ENCODE results near the gene NID1. TPM values are rescaled to one million over a fixed set of nuclear protein-coding genes. Genes with fewer than 3 reads are reported as not detected.

NID1 gene
- total RNA-seq, 6 experiments from 2014 or later: 45.7 to 67.1 (median 59.1) TPM

DNA sequence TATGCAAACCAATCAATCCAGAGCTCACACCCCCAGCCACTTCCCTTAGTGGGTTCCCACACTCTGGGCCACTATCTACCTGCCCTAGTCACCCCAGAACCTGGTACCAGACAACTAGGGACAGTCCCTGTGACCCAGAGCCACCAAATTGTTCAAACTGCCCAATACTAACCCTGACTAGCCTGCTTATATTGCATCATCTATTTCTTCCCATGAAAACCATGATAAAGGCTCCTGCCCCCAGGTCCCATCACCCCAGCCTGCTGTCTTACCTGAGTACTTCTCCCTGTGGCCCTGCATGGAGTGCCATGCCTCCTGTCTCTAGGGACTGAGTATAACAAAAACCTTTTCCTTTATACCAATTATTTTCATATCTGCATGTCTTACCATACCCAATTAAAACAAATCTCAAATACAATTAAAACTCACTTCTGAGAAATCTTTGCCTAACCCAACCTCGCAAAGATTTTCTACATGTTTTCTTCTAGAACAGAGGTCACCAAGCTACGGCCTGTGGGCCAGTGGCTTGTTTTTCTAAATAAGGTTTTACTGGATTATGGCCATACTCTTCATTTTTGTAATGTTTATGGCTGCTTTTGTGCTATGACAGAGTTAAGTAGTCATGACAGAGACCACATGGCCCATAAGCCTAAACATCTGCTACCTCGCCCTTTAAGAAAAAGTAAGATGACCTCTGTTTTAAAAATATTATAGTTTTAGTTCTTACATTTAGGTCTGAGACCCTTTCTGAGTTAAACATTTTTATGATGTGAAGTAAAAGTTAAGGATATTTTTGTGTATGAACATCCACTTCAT is 31.0 kb upstream of the NID1 start:
- intact Hi-C loops (cut with DNase I): no loop called here
- ATAC-seq: no peak
- no peaks in the 10 kb centered on the region for H3K27me3 ChIP-seq
- no peaks in the 10 kb centered on the region for H3K9me3 ChIP-seq
- no peaks in the 10 kb centered on the region for H3K4me1 ChIP-seq
- TF ChIP-seq CTCF (IDR thresholded peaks at IDR 0.05) (no peak), POLR2A (IDR thresholded peaks at IDR 0.05) (no peak)
- DNase-seq: no peak
- no peak overlapping the region for H3K27ac ChIP-seq
- H3K4me3 ChIP-seq: no peak overlapping the region
- no peaks in the 10 kb centered on the region for H3K36me3 ChIP-seq
- 69% methylated on average over 3 of the region's 3 CpGs for WGBS (ENCODE audit: insufficient coverage, low coverage, low lambda C conversion rate, missing lambda C conversion rate)

- H3K4me3 ChIP-seq: no peak overlapping the region
- H3K9me3 ChIP-seq: no peaks in the 10 kb centered on the region
- TF ChIP-seq CTCF (IDR thresholded peaks at IDR 0.05): no peak
- no peak for TF ChIP-seq POLR2A (IDR thresholded peaks at IDR 0.05)
- ATAC-seq (no peak), DNase-seq (no peak)
- H3K36me3 ChIP-seq: no peaks in the 10 kb centered on the region
- 62% methylated on average over 5 of the region's 5 CpGs for WGBS (ENCODE audit: insufficient coverage, low coverage, low lambda C conversion rate, missing lambda C conversion rate)
- no peaks in the 10 kb centered on the region for H3K27me3 ChIP-seq
- intact Hi-C loops (cut with DNase I): no loop called here
- no peak overlapping the region for H3K27ac ChIP-seq
- no peaks in the 10 kb centered on the region for H3K4me1 ChIP-seq
These were observed 28.0 kb upstream of the NID1 start for GRCh38 chr1:236092899-236093298.

DNA sequence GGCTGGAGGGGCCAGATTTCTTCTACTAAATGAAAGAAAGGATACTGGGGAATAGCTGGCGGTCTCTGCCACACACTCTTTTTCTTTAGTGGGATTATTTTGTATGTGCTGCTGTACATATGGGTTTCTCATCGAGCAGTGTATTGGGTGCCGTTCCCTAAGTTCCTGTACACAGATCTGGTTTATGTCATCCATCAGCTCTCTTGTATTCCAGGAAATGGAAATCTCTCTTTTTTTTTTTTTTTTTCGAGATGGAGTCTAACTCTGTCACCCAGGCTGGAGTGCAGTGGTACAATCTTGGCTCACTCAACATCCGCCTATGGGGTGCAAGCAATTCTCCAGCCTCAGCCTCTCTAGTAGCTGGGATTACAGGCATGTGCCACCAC is 27.0 kb upstream of the NID1 start:
- Histone ChIP-seq H3K4me1 (no peaks in the 10 kb centered on the region), H3K27ac (peak overlapping the region; percentile 20 to 40 (median 33)), H3K36me3 (no peaks in the 10 kb centered on the region), H3K9me3 (no peaks in the 10 kb centered on the region), H3K4me3 (no peak overlapping the region), H3K27me3 (no peaks in the 10 kb centered on the region)
- ATAC-seq (peak; percentile 8 to 40 (median 24)), DNase-seq (no peak)
- intact Hi-C loops (cut with DNase I): no loop called here
- TF ChIP-seq POLR2A (IDR thresholded peaks at IDR 0.05) (no peak), CTCF (IDR thresholded peaks at IDR 0.05) (no peak)
- WGBS (ENCODE audit: insufficient coverage, low coverage, low lambda C conversion rate, missing lambda C conversion rate): 68% methylated on average over 4 of the region's 5 CpGs

- ATAC-seq: peak; percentile 27 to 57 (median 41)
- whole genome bisulfite sequencing (ENCODE audit: insufficient coverage, low coverage, low lambda C conversion rate, missing lambda C conversion rate): 67% methylated on average over 4 of the region's 5 CpGs
- no peaks in the 10 kb centered on the region for H3K36me3 ChIP-seq
- no peaks in the 10 kb centered on the region for H3K9me3 ChIP-seq
- peak overlapping the region; percentile 20 to 40 (median 33) for H3K27ac ChIP-seq
- intact Hi-C loops (cut with DNase I): no loop called here
- no peak for DNase-seq
- no peaks in the 10 kb centered on the region for H3K27me3 ChIP-seq
- no peaks in the 10 kb centered on the region for H3K4me1 ChIP-seq
- TF ChIP-seq CTCF (IDR thresholded peaks at IDR 0.05) (no peak), POLR2A (IDR thresholded peaks at IDR 0.05) (no peak)
- no peak overlapping the region for H3K4me3 ChIP-seq
These were observed 25.9 kb upstream of the NID1 start for GRCh38 chr1:236090741-236091147.
